GM18907 (cell line): Measurements from ENCODE around the gene ADAMTS9.

Experiments
- ATAC-seq: cut with Tn5 transposase; IDR thresholded peaks from one replicate; pipeline ENCODE4 v1.9.1; 2021; ENCODE audit warnings: mild to moderate bottlenecking, moderate library complexity; ENCODE audit not compliant: unreplicated experiment

The ADAMTS9 gene

GRCh38 chr3:64625381-64625780 is 62.4 kb downstream of the ADAMTS9 start:
- ATAC-seq, result no peak

- ATAC-seq, result no peak
Observed at GRCh38 chr3:64623125-64623524, 64.7 kb downstream of the ADAMTS9 start.

- ATAC-seq, result no peak
Observed at GRCh38 chr3:64621726-64622395, 65.9 kb downstream of the ADAMTS9 start.

- no peak for ATAC-seq
Observed at GRCh38 chr3:64621275-64621674, 66.5 kb downstream of the ADAMTS9 start.

- ATAC-seq, result no peak
Observed at GRCh38 chr3:64620020-64620419, 67.8 kb downstream of the ADAMTS9 start.

GRCh38 chr3:64619216-64619615 is 68.6 kb downstream of the ADAMTS9 start:
- ATAC-seq, result no peak

GRCh38 chr3:64617610-64618009 is 70.2 kb downstream of the ADAMTS9 start:
- ATAC-seq, result no peak

- no peak for ATAC-seq
Observed at GRCh38 chr3:64616953-64617352, 70.8 kb downstream of the ADAMTS9 start.

- ATAC-seq, result no peak
Observed at GRCh38 chr3:64612916-64613526, 74.8 kb downstream of the ADAMTS9 start.

GRCh38 chr3:64612082-64612860 is 75.5 kb downstream of the ADAMTS9 start:
- ATAC-seq, result no peak

- no peak for ATAC-seq
Observed at GRCh38 chr3:64608741-64609140, 79.1 kb downstream of the ADAMTS9 start.

- no peak for ATAC-seq
Observed at GRCh38 chr3:64607032-64607551, 80.7 kb downstream of the ADAMTS9 start.

GRCh38 chr3:64604313-64604712 is 83.5 kb downstream of the ADAMTS9 start:
- ATAC-seq, result no peak

- ATAC-seq, result no peak
Observed at GRCh38 chr3:64601824-64602223, 86.0 kb downstream of the ADAMTS9 start.

- ATAC-seq, result no peak
Observed at GRCh38 chr3:64600246-64600950, 87.4 kb downstream of the ADAMTS9 start.

- ATAC-seq, result no peak
Observed at GRCh38 chr3:64599651-64600050, 88.1 kb downstream of the ADAMTS9 start.

GRCh38 chr3:64595253-64595694 is 92.5 kb downstream of the ADAMTS9 start:
- ATAC-seq, result no peak

- no peak for ATAC-seq
Observed at GRCh38 chr3:64594134-64594533, 93.7 kb downstream of the ADAMTS9 start.

- no peak for ATAC-seq
Observed at GRCh38 chr3:64593350-64593749, 94.5 kb downstream of the ADAMTS9 start.

GRCh38 chr3:64591615-64592014 is 96.2 kb downstream of the ADAMTS9 start:
- ATAC-seq, result no peak

GRCh38 chr3:64588380-64588779 is 99.4 kb downstream of the ADAMTS9 start:
- ATAC-seq, result no peak
